Peyer's patch (tissue), 4 donors: ENCODE measurements around the gene DHRSX. TPM values are rescaled to one million over a fixed set of nuclear protein-coding genes. Genes with fewer than 3 reads are reported as not detected.
"Not testable (repeated sequence)": the region's sequence is repeated elsewhere in the genome, so short reads cannot be mapped to it uniquely, and the experiment has no call there.

ENCODE experiments used
- DNase-seq, 3 donors: peaks; one replicate each; pipeline ENCODE4 v3.0.0-alpha.2; 2017 to 2019
- H3K27ac ChIP-seq, 4 donors: fragments of 200-600 bp; sonication (generic); one replicate each; pipeline ENCODE4 v1.5.1; 2016 to 2019
- H3K27me3 ChIP-seq, 2 donors: fragments of 200-600 bp; sonication (generic); one replicate each; pipeline ENCODE4 v1.5.1; 2019
- H3K36me3 ChIP-seq, 3 donors: fragments of 200-600 bp; sonication (generic); one replicate each; pipeline ENCODE4 v1.5.1; 2016 to 2019
- H3K4me1 ChIP-seq, 4 donors: fragments of 200-600 bp; sonication (generic); one replicate each; pipeline ENCODE4 v1.5.1; 2016 to 2019
- H3K4me3 ChIP-seq, 4 donors: fragments of 200-600 bp; sonication (generic); 1 replicate in 3 of 4; 2 replicates in 1 of 4; pipeline ENCODE4 v1.5.1; 2016 to 2019; ENCODE audit warnings: mild to moderate bottlenecking in 1 of 4
- H3K9me3 ChIP-seq, 4 donors: fragments of 200-600 bp; sonication (generic); one replicate each; pipeline ENCODE4 v1.5.1; 2016 to 2019; ENCODE audit warnings: mild to moderate bottlenecking in 1 of 4
- CTCF ChIP-seq, 6 experiments: fragments of 450-650 bp in 4 of 6; fragments of 200-600 bp in 2 of 6; sonication (generic) in 1 of 6; IDR thresholded peaks; one replicate each; pipeline ENCODE4 v1.5.1; 2017 to 2019; ENCODE audit warnings: antibody characterized with exemption in 6 of 6, mild to moderate bottlenecking in 3 of 6, moderate library complexity in 1 of 6
- POLR2A ChIP-seq, 2 donors: fragments of 450-650 bp; IDR thresholded peaks; one replicate each; pipeline ENCODE4 v1.5.1; 2017; ENCODE audit warnings: antibody characterized with exemption in 2 of 2, mild to moderate bottlenecking in 2 of 2, moderate library complexity in 2 of 2
- total RNA-seq, 4 donors: library from RNA; depleted of rRNA; stranded (reverse); fragments of >200 nt; gene quantifications; one replicate each; pipeline ENCODE4 v1.1.0, GENCODE V29; 2016

DHRSX gene
- total RNA-seq, 4 donors from 2014 or later: 21.5 to 55.4 (median 40.4) TPM

GRCh38 chrX:2464677-2465166 lies 36.1 kb downstream of the DHRSX start:
- no peak for DNase-seq
- no peaks in the 10 kb centered on the region for H3K4me1 ChIP-seq
- H3K27me3 ChIP-seq: no peaks in the 10 kb centered on the region
- no peaks in the 10 kb centered on the region for H3K9me3 ChIP-seq
- H3K36me3 ChIP-seq: no peaks in the 10 kb centered on the region
- H3K4me3 ChIP-seq: no peak overlapping the region
- no peak for TF ChIP-seq CTCF (IDR thresholded peaks at IDR 0.05)
- TF ChIP-seq POLR2A (IDR thresholded peaks at IDR 0.05): no peak
- H3K27ac ChIP-seq: no peak overlapping the region

GRCh38 chrX:2463973-2464676 lies 36.7 kb downstream of the DHRSX start:
- Histone ChIP-seq H3K9me3 (no peaks in the 10 kb centered on the region), H3K36me3 (no peaks in the 10 kb centered on the region), H3K27ac (no peak overlapping the region), H3K4me3 (no peak overlapping the region), H3K4me1 (no peaks in the 10 kb centered on the region), H3K27me3 (no peaks in the 10 kb centered on the region)
- TF ChIP-seq CTCF (IDR thresholded peaks at IDR 0.05): no peak
- TF ChIP-seq POLR2A (IDR thresholded peaks at IDR 0.05): no peak
- DNase-seq: no peak

- not testable (repeated sequence) for H3K4me1 ChIP-seq, H3K27ac ChIP-seq, H3K4me3 ChIP-seq, H3K27me3 ChIP-seq, H3K36me3 ChIP-seq, H3K9me3 ChIP-seq, DNase-seq
These were observed 37.3 kb downstream of the DHRSX start for GRCh38 chrX:2463481-2463880.

GRCh38 chrX:2462780-2463179 lies 38.0 kb downstream of the DHRSX start:
- no peaks in the 10 kb centered on the region for H3K9me3 ChIP-seq
- TF ChIP-seq POLR2A (IDR thresholded peaks at IDR 0.05) (no peak), CTCF (IDR thresholded peaks at IDR 0.05) (no peak)
- no peak overlapping the region for H3K27ac ChIP-seq
- no peaks in the 10 kb centered on the region for H3K27me3 ChIP-seq
- DNase-seq: no peak
- H3K4me3 ChIP-seq: no peak overlapping the region
- no peaks in the 10 kb centered on the region for H3K4me1 ChIP-seq
- no peaks in the 10 kb centered on the region for H3K36me3 ChIP-seq

- no peak overlapping the region for H3K27ac ChIP-seq
These were observed 38.7 kb downstream of the DHRSX start for GRCh38 chrX:2462074-2462473.

GRCh38 chrX:2461711-2462016 lies 39.1 kb downstream of the DHRSX start:
- H3K27me3 ChIP-seq: no peaks in the 10 kb centered on the region

More at GRCh38 chrX:2462074-2462473, 38.7 kb downstream of the DHRSX start:
- Histone ChIP-seq H3K4me3 (no peak overlapping the region), H3K36me3 (no peaks in the 10 kb centered on the region), H3K27me3 (no peaks in the 10 kb centered on the region), H3K4me1 (no peaks in the 10 kb centered on the region), H3K9me3 (no peaks in the 10 kb centered on the region)
- DNase-seq: no peak
- TF ChIP-seq CTCF (IDR thresholded peaks at IDR 0.05): no peak
- TF ChIP-seq POLR2A (IDR thresholded peaks at IDR 0.05): no peak

GRCh38 chrX:2460821-2461710 lies 39.7 kb downstream of the DHRSX start:
- not testable (repeated sequence) for H3K9me3 ChIP-seq, H3K4me3 ChIP-seq, H3K36me3 ChIP-seq, H3K4me1 ChIP-seq, H3K27me3 ChIP-seq, H3K27ac ChIP-seq, DNase-seq

More at GRCh38 chrX:2461711-2462016, 39.1 kb downstream of the DHRSX start:
- Histone ChIP-seq H3K27ac (no peak overlapping the region), H3K9me3 (no peaks in the 10 kb centered on the region), H3K36me3 (no peaks in the 10 kb centered on the region), H3K4me3 (no peak overlapping the region), H3K4me1 (no peaks in the 10 kb centered on the region)
- no peak for DNase-seq
- no peak for TF ChIP-seq POLR2A (IDR thresholded peaks at IDR 0.05)

GRCh38 chrX:2460048-2460447 lies 40.7 kb downstream of the DHRSX start:
- not testable (repeated sequence) for DNase-seq, H3K9me3 ChIP-seq, H3K4me1 ChIP-seq, H3K27me3 ChIP-seq, H3K27ac ChIP-seq, H3K36me3 ChIP-seq, H3K4me3 ChIP-seq
